K562 (cell line): ENCODE data around the gene CDK11A. TPM values are rescaled to one million over a fixed set of nuclear protein-coding genes. Genes with fewer than 3 reads are reported as not detected.

Experiments used
- BCOR ChIP-seq: fragments of 450-650 bp; IDR thresholded peaks from 2 replicates; pipeline ENCODE4 v1.6.1; 2016
- EGR1 ChIP-seq: fragments of 450-650 bp; conservative IDR thresholded peaks from 2 replicates; pipeline ENCODE4 v1.6.1; 2017; ENCODE audit warnings: mild to moderate bottlenecking
- GTF2E2 ChIP-seq: fragments of 200-800 bp; sonication (Bioruptor generic); IDR thresholded peaks from 2 replicates; pipeline ENCODE4 v1.6.1; 2016; ENCODE audit warnings: missing genetic modification characterization, missing compliant biosample characterization
- IFI16 ChIP-seq: fragments of 250-450 bp; sonication (Bioruptor Pico); IDR thresholded peaks from 2 replicates; pipeline ENCODE4 v2.1.2; 2022; ENCODE audit warnings: mild to moderate bottlenecking, inconsistent platforms
- KDM5B ChIP-seq: fragments of 200-600 bp; sonication (generic); IDR thresholded peaks from 2 replicates; pipeline ENCODE4 v1.6.1; 2012; ENCODE audit warnings: low read depth, mild to moderate bottlenecking, moderate library complexity, low read length, control low read depth, inconsistent platforms; ENCODE audit not compliant: insufficient replicate concordance
- MEIS2 ChIP-seq: fragments of 450-650 bp; IDR thresholded peaks from 2 replicates; pipeline ENCODE4 v1.6.1; 2014; ENCODE audit warnings: mild to moderate bottlenecking; ENCODE audit not compliant: partially characterized antibody
- PTTG1 ChIP-seq: fragments of 450-650 bp; IDR thresholded peaks from 2 replicates; pipeline ENCODE4 v1.6.1; 2016; ENCODE audit warnings: low read depth, mild to moderate bottlenecking, missing genetic modification characterization, missing compliant biosample characterization
- TAF15 ChIP-seq: fragments of 200-400 bp; formaldehyde crosslinking; IDR thresholded peaks from 2 replicates; pipeline ENCODE4 v1.6.1; 2017; ENCODE audit warnings: mild to moderate bottlenecking, low read depth, low read length, moderate library complexity
- ZNF133 ChIP-seq: fragments of 250-450 bp; sonication (Bioruptor Pico); IDR thresholded peaks from 2 replicates; pipeline ENCODE4 v1.4.0; 2020; ENCODE audit warnings: mild to moderate bottlenecking
- ZNF41 ChIP-seq: fragments of 250-450 bp; sonication (Bioruptor Pico); conservative IDR thresholded peaks from 2 replicates; pipeline ENCODE4 v1.4.0; 2020; ENCODE audit warnings: mild to moderate bottlenecking
- ZZZ3 ChIP-seq: fragments of 450-650 bp; IDR thresholded peaks from 2 replicates; pipeline ENCODE4 v1.6.1; 2016; ENCODE audit warnings: antibody characterized with exemption, mild to moderate bottlenecking, moderate library complexity
- polyA plus RNA-seq, 8 experiments: library from polyadenylated mRNA; depleted of rRNA in 4 of 8; stranded (reverse) in 5 of 8; unstranded in 3 of 8; fragments of >200 nt; fragmentation: Nextera tagmentation in 2 of 8; fragmentation: Illumina TruSeq in 1 of 8; extraction: Ambion mirVana in 2 of 8; extraction: Trizol in 1 of 8; gene quantifications; 2 replicates each; pipeline versions ENCODE4 v1.2.1 to v1.2.3, GENCODE V29; 2011 to 2014; ENCODE audit warnings: inconsistent platforms in 1 of 8, missing spikeins in 1 of 8
- total RNA-seq, 7 experiments: library from RNA; depleted of rRNA in 6 of 7; stranded (reverse); fragments of >200 nt in 6 of 7; fragmentation: Illumina TruSeq in 2 of 7; extraction: Trizol in 2 of 7; gene quantifications; 2 replicates each; pipeline versions ENCODE4 v1.2.1 to v1.2.3, GENCODE V29; 2011 to 2021; ENCODE audit warnings: low replicate concordance in 1 of 7
- TF ChIP-seq, protein P1 (sequence below), 2 experiments: fragments of 450-650 bp in 1 of 2; sonication (generic) in 1 of 2; formaldehyde crosslinking; conservative IDR thresholded peaks; 2 replicates each; pipeline versions ENCODE4 v1.4.0 to v1.8.1; 2020 to 2022; ENCODE audit warnings: mild to moderate bottlenecking in 1 of 2, missing genetic modification reagents in 1 of 2
- TF ChIP-seq, protein P2 (sequence below): fragments of 450-650 bp; IDR thresholded peaks from one replicate; pipeline ENCODE4 v1.6.1; 2018; ENCODE audit warnings: mild to moderate bottlenecking, moderate library complexity; ENCODE audit not compliant: partially characterized antibody
- TF ChIP-seq, protein P3 (sequence below): IDR thresholded peaks from 2 replicates; pipeline ENCODE4 v1.6.1; 2016; ENCODE audit warnings: missing genetic modification characterization, missing compliant biosample characterization
- TF ChIP-seq, protein P4 (sequence below): sonication (generic); formaldehyde crosslinking; IDR thresholded peaks from 2 replicates; pipeline ENCODE4 v1.8.0; 2023; ENCODE audit warnings: mild to moderate bottlenecking, missing genetic modification reagents
- TF ChIP-seq, protein P5 (sequence below), 2 experiments: fragments of 450-650 bp in 1 of 2; IDR thresholded peaks; 2 replicates each; pipeline ENCODE4 v1.6.1; 2011 to 2017; ENCODE audit warnings: low read depth in 2 of 2, antibody characterized with exemption in 1 of 2, borderline replicate concordance in 1 of 2, low read length in 1 of 2, mild to moderate bottlenecking in 1 of 2, mixed read lengths in 1 of 2; ENCODE audit not compliant: control insufficient read depth in 1 of 2

CDK11A gene
- total and polyA plus RNA-seq, 9 of the 15 experiments (the other 6 are each of a cell fraction or from before 2014, with no cell fraction given), result 4.5 to 71.0 (median 43.9) TPM

DNA sequence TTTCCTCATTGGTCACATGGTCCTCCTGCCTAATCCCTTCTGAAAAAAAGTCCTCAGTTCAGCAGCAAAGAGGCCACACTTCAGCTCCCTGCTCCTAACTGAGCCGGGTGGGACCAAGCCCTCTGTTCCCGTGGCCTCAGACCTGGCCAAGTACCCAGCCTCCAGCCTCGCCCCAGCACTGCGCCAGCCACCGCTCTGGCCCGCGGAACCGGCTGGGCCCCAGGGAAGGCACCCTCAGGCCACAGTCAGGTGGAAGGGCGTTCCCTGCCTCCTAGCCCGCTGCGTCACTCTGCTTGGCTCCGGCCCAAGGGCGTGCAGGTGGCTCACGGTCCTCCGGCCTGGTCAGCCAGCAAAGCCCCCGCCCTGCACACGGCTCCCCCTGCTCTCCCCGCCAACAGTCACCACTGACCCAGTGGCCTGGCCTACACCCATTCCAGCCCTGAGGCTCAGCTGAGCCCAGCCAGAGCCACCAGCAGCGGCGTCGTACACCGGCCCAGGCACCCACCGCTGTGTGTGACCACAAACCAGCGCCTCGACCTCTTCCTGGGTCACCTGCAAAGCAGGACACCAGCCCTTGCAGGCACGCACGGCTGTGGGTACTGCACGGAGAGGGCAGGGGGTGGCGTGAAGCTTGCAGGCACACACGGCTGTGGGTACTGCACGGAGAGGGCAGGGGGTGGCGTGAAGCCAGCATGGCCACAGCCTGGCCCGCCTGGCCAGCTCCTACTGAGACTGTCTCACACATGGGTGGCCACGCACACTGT, 34.7 kb upstream of the CDK11A start (continued):
- TF ChIP-seq GTF2E2 (tag), result no peak
- TF ChIP-seq ZZZ3, result no peak
- TF ChIP-seq, protein P1, sequence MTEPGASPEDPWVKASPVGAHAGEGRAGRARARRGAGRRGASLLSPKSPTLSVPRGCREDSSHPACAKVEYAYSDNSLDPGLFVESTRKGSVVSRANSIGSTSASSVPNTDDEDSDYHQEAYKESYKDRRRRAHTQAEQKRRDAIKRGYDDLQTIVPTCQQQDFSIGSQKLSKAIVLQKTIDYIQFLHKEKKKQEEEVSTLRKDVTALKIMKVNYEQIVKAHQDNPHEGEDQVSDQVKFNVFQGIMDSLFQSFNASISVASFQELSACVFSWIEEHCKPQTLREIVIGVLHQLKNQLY (CRISPR knock-in tag; conservative IDR thresholded peaks at IDR 0.05), result no peak
- 0 out of 2 replicates have a peak, but pooled peaks have one; percentile 46 for TF ChIP-seq EGR1
- peak; percentile 60; the same call in 1 of the 2 replicates for TF ChIP-seq IFI16
- TF ChIP-seq ZNF133 (CRISPR knock-in tag), result no peak
- peak; percentile 63 for TF ChIP-seq KDM5B
- TF ChIP-seq, protein P2, sequence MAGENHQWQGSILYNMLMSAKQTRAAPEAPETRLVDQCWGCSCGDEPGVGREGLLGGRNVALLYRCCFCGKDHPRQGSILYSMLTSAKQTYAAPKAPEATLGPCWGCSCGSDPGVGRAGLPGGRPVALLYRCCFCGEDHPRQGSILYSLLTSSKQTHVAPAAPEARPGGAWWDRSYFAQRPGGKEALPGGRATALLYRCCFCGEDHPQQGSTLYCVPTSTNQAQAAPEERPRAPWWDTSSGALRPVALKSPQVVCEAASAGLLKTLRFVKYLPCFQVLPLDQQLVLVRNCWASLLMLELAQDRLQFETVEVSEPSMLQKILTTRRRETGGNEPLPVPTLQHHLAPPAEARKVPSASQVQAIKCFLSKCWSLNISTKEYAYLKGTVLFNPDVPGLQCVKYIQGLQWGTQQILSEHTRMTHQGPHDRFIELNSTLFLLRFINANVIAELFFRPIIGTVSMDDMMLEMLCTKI, result no peak
- 0 out of 2 replicates have a peak, but pooled peaks have one; percentile 7 for TF ChIP-seq BCOR
- TF ChIP-seq TAF15, result no peak
- no peak for TF ChIP-seq MEIS2
- TF ChIP-seq, protein P3, sequence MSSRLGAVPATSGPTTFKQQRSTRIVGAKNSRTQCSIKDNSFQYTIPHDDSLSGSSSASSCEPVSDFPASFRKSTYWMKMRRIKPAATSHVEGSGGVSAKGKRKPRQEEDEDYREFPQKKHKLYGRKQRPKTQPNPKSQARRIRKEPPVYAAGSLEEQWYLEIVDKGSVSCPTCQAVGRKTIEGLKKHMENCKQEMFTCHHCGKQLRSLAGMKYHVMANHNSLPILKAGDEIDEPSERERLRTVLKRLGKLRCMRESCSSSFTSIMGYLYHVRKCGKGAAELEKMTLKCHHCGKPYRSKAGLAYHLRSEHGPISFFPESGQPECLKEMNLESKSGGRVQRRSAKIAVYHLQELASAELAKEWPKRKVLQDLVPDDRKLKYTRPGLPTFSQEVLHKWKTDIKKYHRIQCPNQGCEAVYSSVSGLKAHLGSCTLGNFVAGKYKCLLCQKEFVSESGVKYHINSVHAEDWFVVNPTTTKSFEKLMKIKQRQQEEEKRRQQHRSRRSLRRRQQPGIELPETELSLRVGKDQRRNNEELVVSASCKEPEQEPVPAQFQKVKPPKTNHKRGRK (tag), result no peak
- TF ChIP-seq, protein P4, sequence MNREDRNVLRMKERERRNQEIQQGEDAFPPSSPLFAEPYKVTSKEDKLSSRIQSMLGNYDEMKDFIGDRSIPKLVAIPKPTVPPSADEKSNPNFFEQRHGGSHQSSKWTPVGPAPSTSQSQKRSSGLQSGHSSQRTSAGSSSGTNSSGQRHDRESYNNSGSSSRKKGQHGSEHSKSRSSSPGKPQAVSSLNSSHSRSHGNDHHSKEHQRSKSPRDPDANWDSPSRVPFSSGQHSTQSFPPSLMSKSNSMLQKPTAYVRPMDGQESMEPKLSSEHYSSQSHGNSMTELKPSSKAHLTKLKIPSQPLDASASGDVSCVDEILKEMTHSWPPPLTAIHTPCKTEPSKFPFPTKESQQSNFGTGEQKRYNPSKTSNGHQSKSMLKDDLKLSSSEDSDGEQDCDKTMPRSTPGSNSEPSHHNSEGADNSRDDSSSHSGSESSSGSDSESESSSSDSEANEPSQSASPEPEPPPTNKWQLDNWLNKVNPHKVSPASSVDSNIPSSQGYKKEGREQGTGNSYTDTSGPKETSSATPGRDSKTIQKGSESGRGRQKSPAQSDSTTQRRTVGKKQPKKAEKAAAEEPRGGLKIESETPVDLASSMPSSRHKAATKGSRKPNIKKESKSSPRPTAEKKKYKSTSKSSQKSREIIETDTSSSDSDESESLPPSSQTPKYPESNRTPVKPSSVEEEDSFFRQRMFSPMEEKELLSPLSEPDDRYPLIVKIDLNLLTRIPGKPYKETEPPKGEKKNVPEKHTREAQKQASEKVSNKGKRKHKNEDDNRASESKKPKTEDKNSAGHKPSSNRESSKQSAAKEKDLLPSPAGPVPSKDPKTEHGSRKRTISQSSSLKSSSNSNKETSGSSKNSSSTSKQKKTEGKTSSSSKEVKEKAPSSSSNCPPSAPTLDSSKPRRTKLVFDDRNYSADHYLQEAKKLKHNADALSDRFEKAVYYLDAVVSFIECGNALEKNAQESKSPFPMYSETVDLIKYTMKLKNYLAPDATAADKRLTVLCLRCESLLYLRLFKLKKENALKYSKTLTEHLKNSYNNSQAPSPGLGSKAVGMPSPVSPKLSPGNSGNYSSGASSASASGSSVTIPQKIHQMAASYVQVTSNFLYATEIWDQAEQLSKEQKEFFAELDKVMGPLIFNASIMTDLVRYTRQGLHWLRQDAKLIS (CRISPR knock-in tag), result peak; percentile 88; the same call in 1 of the 2 replicates
- no peak for TF ChIP-seq ZNF41 (CRISPR knock-in tag)
- no peak for TF ChIP-seq PTTG1 (tag)
- TF ChIP-seq, protein P5, sequence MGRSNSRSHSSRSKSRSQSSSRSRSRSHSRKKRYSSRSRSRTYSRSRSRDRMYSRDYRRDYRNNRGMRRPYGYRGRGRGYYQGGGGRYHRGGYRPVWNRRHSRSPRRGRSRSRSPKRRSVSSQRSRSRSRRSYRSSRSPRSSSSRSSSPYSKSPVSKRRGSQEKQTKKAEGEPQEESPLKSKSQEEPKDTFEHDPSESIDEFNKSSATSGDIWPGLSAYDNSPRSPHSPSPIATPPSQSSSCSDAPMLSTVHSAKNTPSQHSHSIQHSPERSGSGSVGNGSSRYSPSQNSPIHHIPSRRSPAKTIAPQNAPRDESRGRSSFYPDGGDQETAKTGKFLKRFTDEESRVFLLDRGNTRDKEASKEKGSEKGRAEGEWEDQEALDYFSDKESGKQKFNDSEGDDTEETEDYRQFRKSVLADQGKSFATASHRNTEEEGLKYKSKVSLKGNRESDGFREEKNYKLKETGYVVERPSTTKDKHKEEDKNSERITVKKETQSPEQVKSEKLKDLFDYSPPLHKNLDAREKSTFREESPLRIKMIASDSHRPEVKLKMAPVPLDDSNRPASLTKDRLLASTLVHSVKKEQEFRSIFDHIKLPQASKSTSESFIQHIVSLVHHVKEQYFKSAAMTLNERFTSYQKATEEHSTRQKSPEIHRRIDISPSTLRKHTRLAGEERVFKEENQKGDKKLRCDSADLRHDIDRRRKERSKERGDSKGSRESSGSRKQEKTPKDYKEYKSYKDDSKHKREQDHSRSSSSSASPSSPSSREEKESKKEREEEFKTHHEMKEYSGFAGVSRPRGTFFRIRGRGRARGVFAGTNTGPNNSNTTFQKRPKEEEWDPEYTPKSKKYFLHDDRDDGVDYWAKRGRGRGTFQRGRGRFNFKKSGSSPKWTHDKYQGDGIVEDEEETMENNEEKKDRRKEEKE (IDR thresholded peaks at IDR 0.05; ENCODE audit: borderline replicate concordance in 1 of 2, control insufficient read depth in 1 of 2, low read depth in 2 of 2, low read length in 1 of 2), result no peak
